ENCODE results near the gene LMX1A.

Gene LMX1A

GRCh38 chr1:165355977-165356811 lies at the start of gene LMX1A:
LMX1A (minus strand) TSS chr1:165356715; CDS start chr1:165355559, 1,156 bp downstream.
- no peak for DNase-seq

DNA sequence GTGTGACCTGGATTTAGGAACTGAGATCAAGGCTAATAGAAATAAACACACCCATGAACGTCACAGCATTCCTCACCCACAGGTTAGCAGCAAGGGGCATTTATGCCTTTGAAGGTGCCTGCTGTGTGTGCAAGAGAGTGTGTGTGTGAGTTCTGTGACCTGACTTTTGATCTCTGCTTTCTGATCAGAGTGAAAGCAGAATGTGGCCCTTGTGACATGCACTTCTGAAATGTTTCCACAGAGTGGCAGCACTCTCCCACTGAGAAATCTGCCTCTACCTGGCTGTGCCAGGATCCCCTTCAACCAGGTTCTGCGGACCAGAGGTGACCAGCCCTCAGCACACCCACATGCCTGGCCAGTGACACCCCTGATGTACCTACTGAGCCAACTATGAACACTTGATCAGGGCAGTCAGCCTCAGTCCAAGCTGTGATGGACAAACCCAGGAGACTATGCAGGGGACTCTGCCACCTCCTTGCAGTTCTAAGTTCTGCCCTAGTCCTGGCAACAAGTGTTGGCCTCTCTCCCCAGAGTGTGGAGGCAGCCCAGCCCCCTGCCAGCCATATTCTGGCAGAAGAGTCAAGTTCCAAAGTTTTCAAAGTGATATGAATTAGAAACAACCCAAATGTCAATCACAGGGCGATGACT lies 47.4 kb upstream of the LMX1A start:
- no peak for DNase-seq

DNA sequence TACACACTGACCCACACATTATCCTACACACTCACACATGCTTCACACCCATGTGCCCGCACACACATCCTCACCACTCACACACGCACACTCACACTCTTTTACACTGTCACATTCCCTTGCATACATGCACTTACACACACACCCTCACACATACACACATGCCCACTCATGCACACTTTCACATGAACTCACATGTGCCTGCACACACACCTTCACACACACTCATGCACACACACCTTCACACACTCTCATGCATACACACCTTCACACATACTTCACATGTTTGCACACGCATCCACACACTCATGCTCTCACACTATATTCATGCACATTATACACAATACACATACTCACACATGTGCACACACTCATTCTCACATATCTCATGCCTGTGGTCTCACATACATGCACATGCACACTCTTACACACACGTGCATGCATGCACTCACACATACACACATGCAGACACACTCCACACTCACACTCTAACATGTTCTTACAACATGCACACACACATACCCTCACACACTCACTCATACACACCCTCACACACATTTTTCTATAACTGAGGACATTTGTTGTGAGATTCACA lies 46.1 kb upstream of the LMX1A start:
- DNase-seq, result no peak

DNA sequence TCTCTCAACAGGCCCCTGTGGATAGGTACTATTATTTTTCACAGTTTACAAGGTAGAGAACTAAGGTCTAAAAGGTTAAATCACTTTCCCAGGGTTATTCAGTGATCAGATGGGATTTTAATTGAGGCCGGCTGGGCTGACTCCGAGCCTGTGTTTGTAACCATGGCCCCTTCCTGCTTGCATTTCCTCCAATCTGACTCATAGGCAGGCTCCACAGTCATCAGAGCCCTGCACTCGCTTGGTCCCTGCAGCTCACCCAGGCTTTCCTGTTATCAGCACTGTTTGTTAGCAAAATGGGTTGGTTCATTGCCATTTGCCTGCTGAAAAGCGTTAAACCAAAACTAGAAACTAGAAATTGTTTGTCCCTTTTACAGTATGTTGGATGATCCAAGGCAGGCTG lies 41.4 kb upstream of the LMX1A start:
- DNase-seq, result no peak

GRCh38 chr1:165395901-165396300 lies 39.4 kb upstream of the LMX1A start:
- no peak for DNase-seq

- DNase-seq, result no peak
Measured at GRCh38 chr1:165395478-165395877, 39.0 kb upstream of the LMX1A start.

GRCh38 chr1:165392634-165393571 lies 36.4 kb upstream of the LMX1A start:
- peak; percentile 81 for DNase-seq

GRCh38 chr1:165389609-165390008 lies 33.1 kb upstream of the LMX1A start:
- DNase-seq, result no peak

- DNase-seq, result no peak
Measured at GRCh38 chr1:165387961-165388360, 31.4 kb upstream of the LMX1A start.

DNA sequence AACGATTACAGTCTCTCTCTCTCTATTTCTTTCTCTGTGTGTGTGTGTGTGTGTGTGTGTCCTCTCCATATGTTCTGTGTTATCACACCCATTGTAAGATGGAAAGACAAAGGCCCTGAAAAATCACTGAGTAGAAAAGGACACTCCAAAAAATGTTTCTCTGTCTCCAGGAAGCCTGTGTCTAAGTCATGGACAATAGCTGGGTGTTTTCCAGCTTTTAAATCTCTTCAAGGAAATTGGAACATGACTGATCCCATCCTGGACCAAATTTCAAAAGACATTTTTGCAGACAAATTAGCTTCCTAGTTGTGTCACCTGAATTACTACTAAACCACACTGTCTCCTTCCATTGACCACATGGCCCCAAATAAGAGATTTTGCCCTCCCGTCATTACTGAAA lies 31.0 kb upstream of the LMX1A start:
- no peak for DNase-seq

GRCh38 chr1:165383599-165384405 lies 27.3 kb upstream of the LMX1A start:
- no peak for DNase-seq

DNA sequence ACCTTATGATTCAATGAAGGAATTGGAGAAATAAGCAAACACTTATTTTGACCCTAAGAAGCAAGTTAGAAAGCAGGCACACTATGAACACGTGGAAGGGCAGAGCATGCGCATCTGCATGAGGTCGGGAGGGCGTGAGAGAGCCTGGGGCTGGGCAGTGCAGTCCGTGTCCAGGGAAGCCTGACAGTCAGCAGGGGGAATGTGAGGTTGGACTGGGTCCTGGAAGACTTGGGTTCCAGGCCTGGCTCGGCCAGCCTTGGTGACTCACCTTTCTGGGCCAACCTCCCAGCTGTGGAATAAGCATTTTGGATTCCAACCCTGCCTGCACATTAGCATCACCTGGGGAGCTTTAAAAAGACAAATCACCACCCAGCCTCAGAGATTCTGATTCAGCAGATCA lies 26.6 kb upstream of the LMX1A start:
- no peak for DNase-seq

- DNase-seq, result no peak
Measured at GRCh38 chr1:165381745-165382505, 25.4 kb upstream of the LMX1A start.

DNA sequence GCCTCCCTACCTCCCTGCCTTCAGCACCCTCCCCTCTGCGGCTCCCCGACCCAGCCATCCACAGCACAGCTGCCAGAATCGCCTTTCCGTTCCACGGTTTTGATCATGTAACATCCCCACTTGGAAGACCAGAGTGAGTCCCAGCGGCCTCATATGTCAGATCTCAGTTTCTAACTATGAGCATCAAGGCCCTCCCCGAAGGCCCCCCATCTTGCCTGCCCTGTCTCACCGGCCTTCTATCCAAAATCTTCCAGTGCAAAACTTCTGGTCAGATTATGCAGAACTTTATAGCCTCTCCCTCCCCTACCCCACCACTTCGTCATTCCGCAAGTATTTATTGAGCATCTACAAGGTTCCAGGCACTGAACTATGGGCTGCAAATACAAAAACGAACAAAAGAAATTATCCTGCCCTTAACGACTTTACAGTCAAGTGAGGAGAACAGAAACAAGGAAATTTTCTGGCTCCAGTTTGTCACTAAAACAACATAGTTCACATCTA lies 20.3 kb upstream of the LMX1A start:
- no peak for DNase-seq

- DNase-seq, result peak; percentile 29
Measured at GRCh38 chr1:165376041-165376810, 19.7 kb upstream of the LMX1A start.

DNA sequence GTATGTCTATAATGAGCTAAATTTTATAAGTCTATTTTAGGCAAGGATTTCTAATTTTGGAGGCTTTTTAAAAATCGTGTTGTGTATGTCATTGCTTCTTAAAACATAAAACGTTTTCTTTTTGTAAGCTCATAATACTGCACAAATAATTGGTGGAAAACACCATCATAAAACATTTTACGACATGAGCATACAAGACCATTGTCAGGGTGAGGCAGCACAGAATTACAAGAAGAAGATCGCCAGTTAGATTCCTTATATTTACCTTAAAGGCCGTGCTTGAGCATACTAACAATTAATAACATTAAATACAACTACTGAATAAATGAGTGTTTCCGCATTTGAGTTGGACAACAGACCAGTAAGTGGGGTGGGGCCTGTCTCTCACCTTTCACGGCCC lies 19.1 kb upstream of the LMX1A start:
- no peak for DNase-seq

DNA sequence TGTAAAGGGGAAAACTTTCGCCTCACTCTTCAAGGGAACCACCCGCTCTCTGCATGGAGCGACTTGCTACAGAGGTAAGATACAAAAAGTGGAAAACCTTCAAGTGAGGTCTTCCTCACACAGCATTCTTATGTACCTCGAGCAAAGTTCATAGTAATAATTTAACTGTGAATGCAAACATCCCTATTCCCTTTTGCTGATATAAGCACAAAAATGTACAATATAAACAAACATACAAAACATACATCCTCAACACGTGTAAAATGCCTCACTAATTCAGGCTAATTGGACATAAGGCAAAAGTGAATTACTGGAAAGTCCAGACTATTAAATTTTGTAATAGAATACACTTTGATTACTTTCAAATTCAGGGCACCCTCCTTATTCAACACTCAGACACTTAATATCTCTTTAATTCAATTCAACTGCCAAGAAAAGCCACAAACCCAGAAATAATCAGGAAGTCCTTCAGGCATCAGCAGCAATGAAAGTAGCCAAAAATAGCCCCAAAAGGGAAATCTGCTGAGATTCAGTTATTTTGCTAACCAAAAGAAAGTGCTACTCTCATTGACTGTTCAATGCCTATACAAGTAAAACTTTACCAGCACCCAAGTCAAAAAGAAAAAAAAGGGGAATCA lies 15.2 kb upstream of the LMX1A start:
- DNase-seq, result no peak

DNA sequence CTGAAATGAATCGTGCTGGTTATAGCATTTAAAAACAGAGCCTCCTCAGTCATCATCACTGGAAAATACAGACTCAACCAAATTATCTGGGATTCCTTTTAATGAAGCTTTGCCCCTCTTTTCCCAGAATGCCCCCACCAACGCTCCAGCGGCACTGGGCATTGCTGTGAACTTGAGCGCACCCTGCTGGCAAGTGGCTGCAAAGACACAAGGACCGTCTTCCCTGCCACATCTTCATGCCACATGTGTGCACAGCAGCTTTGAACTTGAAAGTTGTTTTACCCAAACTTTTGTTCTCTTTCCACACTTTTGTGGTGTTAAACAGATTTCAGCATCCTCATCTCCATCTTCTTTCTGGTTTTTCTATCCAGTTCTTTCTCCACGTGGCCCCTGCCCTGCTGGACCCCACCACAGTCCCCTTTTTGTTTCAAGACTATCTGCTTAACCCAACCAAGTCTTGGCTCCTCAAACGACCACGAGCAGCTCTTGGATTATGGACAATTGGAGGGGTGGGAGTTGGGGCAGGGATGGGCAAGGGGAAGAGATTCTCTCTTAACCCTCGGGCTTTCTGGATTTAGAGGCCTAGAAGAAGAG lies 12.8 kb upstream of the LMX1A start:
- peak; percentile 43 for DNase-seq

GRCh38 chr1:165367375-165367993 lies 11.0 kb upstream of the LMX1A start:
- peak; percentile 67 for DNase-seq
